Activated gamma-delta T cell (primary cell): ENCODE results near the gene PELI3.

Experiments
- DNase-seq: peaks from one replicate; lab custom pipeline; 2025; lab: John Stamatoyannopoulos, UW

The PELI3 gene

DNA sequence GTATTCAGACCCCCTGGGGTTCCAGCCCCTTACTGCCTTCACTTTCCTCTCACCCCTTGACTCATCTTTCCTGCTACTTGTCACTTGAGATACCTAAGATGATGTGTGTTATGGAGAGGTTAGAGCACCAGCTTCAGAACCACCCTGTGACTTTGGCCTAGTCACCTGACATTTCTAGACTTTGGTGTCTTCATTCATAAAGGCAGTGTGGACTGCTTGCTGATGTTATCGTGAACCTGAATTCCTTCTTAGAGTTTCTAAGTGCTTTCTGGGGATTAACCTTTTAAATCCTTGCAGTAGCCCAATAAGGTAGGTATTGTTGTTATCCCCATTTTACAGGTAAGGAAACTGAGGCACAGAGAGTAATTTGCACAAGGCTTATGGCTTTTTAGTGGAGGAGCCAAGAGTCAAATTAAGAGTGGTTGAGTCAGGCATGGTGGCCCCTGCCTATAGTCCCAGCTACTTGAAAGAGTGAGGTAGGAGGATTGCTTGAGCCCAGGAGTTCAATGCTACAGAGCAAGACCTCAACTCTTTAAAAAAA, 38.6 kb downstream of the PELI3 start:
- DNase-seq, result no peak

DNA sequence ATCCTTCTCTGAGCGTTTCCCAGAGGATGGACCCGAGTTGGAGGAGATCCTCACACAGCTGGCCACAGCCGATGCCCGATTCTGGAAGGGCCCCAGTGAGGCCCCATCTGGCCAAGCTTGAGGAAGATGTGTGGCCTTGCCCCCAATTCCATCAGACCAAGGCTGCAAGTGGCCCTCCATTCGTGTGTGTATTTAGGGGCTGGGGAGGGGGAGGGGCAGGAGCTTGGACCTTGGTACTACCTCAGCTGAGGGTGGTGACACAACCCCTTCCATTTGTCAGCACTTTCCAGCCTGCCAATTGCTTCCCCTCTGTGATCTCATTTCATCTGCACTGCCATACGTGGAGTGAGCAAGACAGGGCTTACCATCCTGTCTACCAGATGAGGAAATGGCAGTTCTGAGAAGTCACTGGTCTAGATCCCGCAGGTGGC, 42.4 kb downstream of the PELI3 start:
- no peak for DNase-seq

DNA sequence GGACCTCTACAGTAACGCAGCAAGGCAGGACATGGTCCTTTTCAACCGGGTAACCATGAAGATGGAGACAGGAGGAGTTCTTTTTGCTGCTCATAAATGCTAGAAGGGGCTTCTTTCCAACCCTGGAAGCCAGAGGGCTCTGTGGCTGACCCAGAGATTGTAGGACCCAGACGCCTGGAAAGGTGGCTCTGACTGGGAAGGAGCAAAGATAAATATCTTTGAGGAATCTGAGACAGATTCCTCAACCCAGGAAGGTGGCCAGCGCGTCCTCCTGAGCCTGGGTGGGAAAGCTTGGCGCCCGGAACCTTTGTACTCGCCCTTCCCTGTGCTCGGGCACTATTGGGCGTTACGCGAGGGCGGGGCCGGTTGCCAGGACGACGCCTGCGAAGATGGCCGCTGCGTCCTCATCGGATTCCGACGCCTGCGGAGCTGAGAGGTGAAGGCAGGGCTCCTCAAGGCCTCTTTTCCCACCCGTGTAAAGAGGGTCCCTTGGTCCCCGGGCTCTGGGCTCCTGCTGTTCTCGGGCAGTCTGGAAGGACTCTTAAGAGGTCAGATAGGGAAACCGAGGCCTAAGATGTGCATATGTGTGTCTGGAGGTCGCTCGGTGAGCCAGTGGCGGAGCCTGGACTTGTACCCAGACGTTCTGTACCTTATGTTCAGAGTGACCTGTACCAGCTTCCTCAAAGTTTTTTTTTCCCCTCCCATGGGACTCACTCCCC, 43.7 kb downstream of the PELI3 start, which contains the start of gene BBS1:
Gene BBS1, plus strand, starts transcription at position 365 of the 719 bp plus-strand sequence. Its CDS starts 25 bp downstream, at position 390.
- DNase-seq, result peak; percentile 57

- DNase-seq, result no peak
Observed at GRCh38 chr11:66510990-66511339, 44.3 kb downstream of the PELI3 start.

- no peak for DNase-seq
Observed at GRCh38 chr11:66523611-66524010, 56.9 kb downstream of the PELI3 start.

- DNase-seq, result no peak
Observed at GRCh38 chr11:66524304-66525040, 57.8 kb downstream of the PELI3 start.
